ENCODE results near the gene UBA3. TPM values are rescaled to one million over a fixed set of nuclear protein-coding genes. Genes with fewer than 3 reads are reported as not detected.
A peak's percentile ranks its signal among the peaks of the same experiment; 100 is the strongest.

UBA3 gene
- total RNA-seq, 4 donors from 2014 or later, result 62.9 to 122 (median 91.0) TPM

DNA sequence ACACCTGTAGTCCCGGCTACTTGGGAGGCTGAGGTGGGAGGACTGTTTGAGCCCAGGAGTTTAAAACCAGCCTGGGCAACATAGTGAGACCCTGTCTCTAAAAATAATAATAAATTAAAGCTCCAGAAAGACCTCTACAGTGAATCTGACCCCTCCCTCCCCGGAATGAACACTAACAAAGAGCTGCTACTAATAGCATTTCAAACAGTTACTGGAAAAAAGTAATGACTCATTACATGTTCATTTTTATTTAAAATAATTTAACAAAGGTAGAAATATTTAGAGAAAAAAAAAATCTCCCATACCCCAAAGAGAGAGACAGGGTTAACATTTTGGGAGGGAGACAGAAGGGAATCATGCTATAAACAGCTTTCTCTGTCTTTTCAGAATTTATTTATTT is 2.2 kb upstream of the UBA3 start:
- no peaks in the 10 kb centered on the region for H3K36me3 ChIP-seq
- TF ChIP-seq, protein P1, sequence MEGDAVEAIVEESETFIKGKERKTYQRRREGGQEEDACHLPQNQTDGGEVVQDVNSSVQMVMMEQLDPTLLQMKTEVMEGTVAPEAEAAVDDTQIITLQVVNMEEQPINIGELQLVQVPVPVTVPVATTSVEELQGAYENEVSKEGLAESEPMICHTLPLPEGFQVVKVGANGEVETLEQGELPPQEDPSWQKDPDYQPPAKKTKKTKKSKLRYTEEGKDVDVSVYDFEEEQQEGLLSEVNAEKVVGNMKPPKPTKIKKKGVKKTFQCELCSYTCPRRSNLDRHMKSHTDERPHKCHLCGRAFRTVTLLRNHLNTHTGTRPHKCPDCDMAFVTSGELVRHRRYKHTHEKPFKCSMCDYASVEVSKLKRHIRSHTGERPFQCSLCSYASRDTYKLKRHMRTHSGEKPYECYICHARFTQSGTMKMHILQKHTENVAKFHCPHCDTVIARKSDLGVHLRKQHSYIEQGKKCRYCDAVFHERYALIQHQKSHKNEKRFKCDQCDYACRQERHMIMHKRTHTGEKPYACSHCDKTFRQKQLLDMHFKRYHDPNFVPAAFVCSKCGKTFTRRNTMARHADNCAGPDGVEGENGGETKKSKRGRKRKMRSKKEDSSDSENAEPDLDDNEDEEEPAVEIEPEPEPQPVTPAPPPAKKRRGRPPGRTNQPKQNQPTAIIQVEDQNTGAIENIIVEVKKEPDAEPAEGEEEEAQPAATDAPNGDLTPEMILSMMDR (IDR thresholded peaks at IDR 0.05), result no peak
- no peak for TF ChIP-seq POLR2A (IDR thresholded peaks at IDR 0.05)
- no peak overlapping the region for H3K4me3 ChIP-seq
- H3K4me1 ChIP-seq, result peaks cover 5 to 11% of the 10 kb centered on the region in 2 donors
- H3K27ac ChIP-seq, result peak overlapping the region in 1 of 2 donors; percentile 92
- H3K9me3 ChIP-seq, result no peaks in the 10 kb centered on the region
- intact Hi-C loops (cut with DNase I; ENCODE audit: low total_unique reads), result no loop called here
- DNase-seq, result no peak
- H3K27me3 ChIP-seq, result no peaks in the 10 kb centered on the region

DNA sequence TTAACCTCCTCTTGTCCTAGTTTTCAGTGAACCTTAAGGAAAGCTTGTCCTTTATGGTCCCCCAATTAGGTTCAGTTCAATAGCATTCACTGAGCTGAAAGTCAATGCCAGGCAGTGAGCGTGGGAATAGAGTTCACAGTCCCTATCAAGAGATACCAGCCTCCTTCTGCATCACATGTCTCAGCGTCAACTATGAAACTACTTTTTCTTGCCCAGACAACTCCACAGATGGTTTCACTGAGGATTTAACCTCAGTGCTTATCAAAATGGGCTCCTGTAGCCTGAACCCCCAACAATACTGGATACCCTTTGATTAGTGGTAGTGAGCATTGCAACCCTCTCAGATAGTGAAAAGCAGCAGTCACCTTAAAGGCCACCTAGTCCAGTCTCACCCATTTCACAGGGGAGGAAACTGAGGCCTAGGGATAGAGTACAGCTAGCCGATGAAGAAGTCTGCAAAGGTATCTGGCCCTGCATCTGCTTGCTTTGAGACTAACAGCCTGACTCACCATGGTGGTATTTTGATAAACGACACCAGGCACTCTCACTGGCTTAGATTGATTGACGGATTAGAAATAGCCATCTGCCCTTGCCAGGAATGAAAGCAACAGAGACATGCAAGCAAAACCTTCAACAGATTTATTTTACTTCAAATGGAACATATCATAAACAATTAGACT is 1.6 kb upstream of the UBA3 start:
- no peak overlapping the region for H3K4me3 ChIP-seq
- peaks cover 3 to 4% of the 10 kb centered on the region in 2 donors for H3K4me1 ChIP-seq
- H3K9me3 ChIP-seq, result no peaks in the 10 kb centered on the region
- no peak overlapping the region for H3K27ac ChIP-seq
- intact Hi-C loops (cut with DNase I; ENCODE audit: low total_unique reads), result no loop called here
- no peaks in the 10 kb centered on the region for H3K27me3 ChIP-seq
- no peaks in the 10 kb centered on the region for H3K36me3 ChIP-seq
- no peak for TF ChIP-seq POLR2A (IDR thresholded peaks at IDR 0.05)
- TF ChIP-seq, protein P1 (IDR thresholded peaks at IDR 0.05), result no peak
- DNase-seq, result no peak

DNA sequence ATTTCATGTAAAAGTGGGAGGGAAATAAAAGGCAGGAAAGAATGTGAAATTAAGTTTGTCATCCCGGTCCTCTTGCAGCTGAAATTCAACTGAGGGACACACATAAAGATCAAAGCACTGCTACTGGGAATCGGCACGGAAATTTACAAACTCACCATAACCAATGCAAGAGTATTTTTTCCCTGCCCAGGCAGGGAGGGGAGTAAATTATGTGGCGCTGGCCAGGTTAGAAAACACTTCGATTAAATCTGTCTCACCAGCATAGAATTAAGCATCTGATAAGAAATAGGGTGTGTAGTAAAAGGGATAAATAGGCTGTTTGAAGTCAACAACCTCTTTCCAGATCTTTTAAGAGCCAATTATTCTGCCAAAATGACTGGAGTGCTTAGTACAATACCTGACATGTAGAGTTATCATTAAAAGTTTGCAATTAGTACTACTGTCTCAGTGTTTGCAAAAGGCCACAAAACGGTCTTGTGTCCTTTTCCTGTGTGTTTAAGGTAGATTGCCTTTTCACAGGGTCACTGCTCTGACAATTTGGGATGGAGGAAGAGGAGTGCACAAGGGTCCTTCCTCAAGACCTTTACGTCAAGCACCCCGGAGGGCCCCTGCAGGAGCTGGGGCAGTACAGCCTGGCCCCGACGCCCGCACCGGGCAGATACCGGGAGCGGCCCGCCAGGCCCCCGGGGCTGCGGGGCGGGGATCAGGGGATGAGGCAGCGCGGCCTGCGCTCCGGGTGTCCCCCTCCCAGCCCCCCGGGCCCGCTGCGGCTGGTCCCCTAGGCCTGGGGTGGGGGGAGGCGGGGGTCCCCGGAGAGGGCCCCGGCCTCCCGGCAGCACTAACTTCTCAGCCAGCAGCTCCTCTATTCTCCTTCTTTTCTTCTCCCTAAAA is 651 bp downstream of the UBA3 start:
- Histone ChIP-seq H3K36me3 (no peaks in the 10 kb centered on the region), H3K4me3 (peak overlapping the region; percentile 68 to 94), H3K27me3 (no peaks in the 10 kb centered on the region), H3K9me3 (no peaks in the 10 kb centered on the region), H3K27ac (peak overlapping the region; percentile 81 to 86), H3K4me1 (peaks cover 3 to 4% of the 10 kb centered on the region in 2 donors)
- TF ChIP-seq, protein P1 (IDR thresholded peaks at IDR 0.05), result no peak
- TF ChIP-seq POLR2A (IDR thresholded peaks at IDR 0.05), result no peak
- intact Hi-C loops (cut with DNase I; ENCODE audit: low total_unique reads), result no loop called here
- DNase-seq, result no peak

DNA sequence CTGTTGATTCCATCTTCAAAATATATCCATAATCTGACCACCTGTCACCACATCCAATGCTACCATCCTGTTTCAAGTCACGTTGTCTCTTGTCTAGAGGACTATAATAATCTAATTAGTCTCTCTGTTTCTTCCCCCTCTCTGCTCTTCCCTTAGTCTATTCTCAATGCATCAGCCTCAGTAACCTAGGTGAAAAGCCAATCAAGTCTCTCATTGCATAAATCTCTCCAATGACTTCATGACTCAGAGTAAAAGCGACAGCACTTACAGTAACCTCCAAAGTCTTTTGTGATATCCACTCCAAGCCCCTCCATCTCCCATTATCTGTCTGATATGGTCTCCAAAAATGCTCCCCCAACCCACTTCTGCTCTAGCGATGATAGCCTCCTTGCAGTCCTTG is 7.2 kb downstream of the UBA3 start:
- intact Hi-C loops (cut with DNase I; ENCODE audit: low total_unique reads), result no loop called here
- no peak for DNase-seq
- H3K27me3 ChIP-seq, result no peaks in the 10 kb centered on the region
- H3K9me3 ChIP-seq, result no peaks in the 10 kb centered on the region
- peaks cover 0 to 4% of the 10 kb centered on the region in 2 donors for H3K4me1 ChIP-seq
- no peaks in the 10 kb centered on the region for H3K36me3 ChIP-seq
- H3K27ac ChIP-seq, result no peak overlapping the region
- TF ChIP-seq POLR2A (IDR thresholded peaks at IDR 0.05), result no peak
- TF ChIP-seq, protein P1 (IDR thresholded peaks at IDR 0.05), result no peak
- no peak overlapping the region for H3K4me3 ChIP-seq

DNA sequence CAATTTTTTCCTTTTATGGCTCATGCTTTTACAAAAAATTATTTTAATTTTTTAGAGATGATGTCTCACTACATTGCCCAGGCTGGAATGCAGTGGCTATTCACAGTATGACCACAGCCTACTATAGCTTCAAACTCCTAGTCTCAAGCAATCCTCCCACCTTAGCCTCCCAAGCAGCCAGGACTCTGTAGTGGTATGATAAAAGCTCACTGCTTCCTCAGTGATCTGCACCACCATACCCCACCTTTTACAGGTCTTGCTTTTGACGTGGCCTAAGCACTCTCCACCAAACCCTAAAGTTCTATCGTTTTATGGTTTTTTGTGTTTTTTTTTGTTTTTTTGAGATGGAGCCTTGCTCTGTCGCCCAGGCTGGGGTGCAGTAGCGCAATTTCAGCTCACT is 14.0 kb downstream of the UBA3 start:
- Histone ChIP-seq H3K36me3 (no peaks in the 10 kb centered on the region), H3K9me3 (no peaks in the 10 kb centered on the region), H3K4me3 (no peak overlapping the region), H3K4me1 (no peaks in the 10 kb centered on the region), H3K27ac (no peak overlapping the region), H3K27me3 (no peaks in the 10 kb centered on the region)
- intact Hi-C loops (cut with DNase I; ENCODE audit: low total_unique reads), result no loop called here
- no peak for DNase-seq
- TF ChIP-seq POLR2A (IDR thresholded peaks at IDR 0.05), result no peak
- TF ChIP-seq, protein P1 (IDR thresholded peaks at IDR 0.05), result no peak

Data from uterus (tissue), 4 donors.